Colonic mucosa (tissue), 4 donors: Measurements from ENCODE around the gene MORC1. TPM values are rescaled to one million over a fixed set of nuclear protein-coding genes. Genes with fewer than 3 reads are reported as not detected.

Experiments
- DNase-seq: peaks from one replicate; pipeline ENCODE4 v3.0.0-alpha.2; 2020
- H3K27ac ChIP-seq: fragments of 200-600 bp; one replicate; pipeline ENCODE4 v1.8.0; 2021
- H3K27me3 ChIP-seq: fragments of 200-600 bp; one replicate; pipeline ENCODE4 v1.8.0; 2021
- H3K36me3 ChIP-seq: fragments of 200-600 bp; one replicate; pipeline ENCODE4 v1.8.0; 2021
- H3K4me1 ChIP-seq: fragments of 200-600 bp; one replicate; pipeline ENCODE4 v1.8.0; 2021; ENCODE audit warnings: mild to moderate bottlenecking
- H3K4me3 ChIP-seq: fragments of 200-600 bp; one replicate; pipeline ENCODE4 v1.8.0; 2021
- H3K9ac ChIP-seq, 2 donors: one replicate each; pipeline ENCODE4 v1.7.0; 2013; ENCODE audit warnings: control low read depth in 2 of 2, low read depth in 2 of 2, low read length in 2 of 2
- H3K9me3 ChIP-seq: fragments of 200-600 bp; one replicate; pipeline ENCODE4 v1.8.0; 2021
- intact Hi-C: fragments of 100-400 bp; cut with DNase I; formaldehyde crosslinking; loops from one replicate; pipeline ENCODE4 v1.14.1; 2022
- total RNA-seq, 2 donors: library from RNA; stranded (reverse); fragmentation: NEBNext Ultra II Directional in 1 of 2; extraction: Animal tissue kit (Norgen Biotek cat#: 25700) in 1 of 2; gene quantifications; one replicate each; pipeline ENCODE4 v1.2.1, GENCODE V29; 2021
- TF ChIP-seq, protein P1 (sequence below): fragments of 200-600 bp; IDR thresholded peaks from one replicate; pipeline ENCODE4 v1.8.0; 2022; ENCODE audit warnings: antibody characterized with exemption, mild to moderate bottlenecking
- donor health status: healthy.
- donor health status: DM: no; HTN: no; CAD: no.
- donor health status: DM: no; HTN: no; CAD: no.

MORC1 gene
- total RNA-seq, 2 donors from 2014 or later: not detected

DNA sequence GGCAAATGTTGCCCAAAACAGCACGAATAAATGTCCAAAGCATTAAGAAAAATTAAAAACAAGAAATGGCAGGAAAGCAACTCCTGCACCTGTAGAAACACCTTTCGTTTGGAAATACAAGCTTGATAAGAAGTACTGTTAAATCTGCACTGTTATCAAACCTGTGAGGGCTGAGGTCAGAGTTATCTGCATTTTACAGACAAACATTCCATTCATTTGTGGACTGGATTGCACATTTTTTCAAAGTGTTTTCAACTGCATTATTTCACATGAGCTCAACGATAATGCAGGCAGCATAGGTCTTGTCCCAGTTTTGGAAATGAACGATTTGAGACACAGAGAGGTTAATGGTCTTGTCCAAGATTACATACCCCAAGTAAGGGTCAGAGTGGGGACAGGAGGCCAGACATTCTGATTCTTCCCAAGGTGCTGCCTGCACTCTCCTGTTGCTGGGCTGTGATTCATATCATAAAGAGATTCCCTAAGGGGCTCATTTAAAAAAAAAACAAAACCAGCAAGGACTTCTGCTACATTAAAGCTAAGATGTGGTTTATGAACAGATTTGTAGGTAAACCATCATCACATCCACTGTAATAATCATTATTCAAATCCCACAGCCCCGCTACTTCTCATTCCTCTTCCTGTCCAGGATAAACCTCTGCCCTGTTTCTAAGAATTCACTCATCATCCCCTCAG lies 177.2 kb downstream of the MORC1 start:
- TF ChIP-seq, protein P1, sequence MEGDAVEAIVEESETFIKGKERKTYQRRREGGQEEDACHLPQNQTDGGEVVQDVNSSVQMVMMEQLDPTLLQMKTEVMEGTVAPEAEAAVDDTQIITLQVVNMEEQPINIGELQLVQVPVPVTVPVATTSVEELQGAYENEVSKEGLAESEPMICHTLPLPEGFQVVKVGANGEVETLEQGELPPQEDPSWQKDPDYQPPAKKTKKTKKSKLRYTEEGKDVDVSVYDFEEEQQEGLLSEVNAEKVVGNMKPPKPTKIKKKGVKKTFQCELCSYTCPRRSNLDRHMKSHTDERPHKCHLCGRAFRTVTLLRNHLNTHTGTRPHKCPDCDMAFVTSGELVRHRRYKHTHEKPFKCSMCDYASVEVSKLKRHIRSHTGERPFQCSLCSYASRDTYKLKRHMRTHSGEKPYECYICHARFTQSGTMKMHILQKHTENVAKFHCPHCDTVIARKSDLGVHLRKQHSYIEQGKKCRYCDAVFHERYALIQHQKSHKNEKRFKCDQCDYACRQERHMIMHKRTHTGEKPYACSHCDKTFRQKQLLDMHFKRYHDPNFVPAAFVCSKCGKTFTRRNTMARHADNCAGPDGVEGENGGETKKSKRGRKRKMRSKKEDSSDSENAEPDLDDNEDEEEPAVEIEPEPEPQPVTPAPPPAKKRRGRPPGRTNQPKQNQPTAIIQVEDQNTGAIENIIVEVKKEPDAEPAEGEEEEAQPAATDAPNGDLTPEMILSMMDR: no peak
- H3K36me3 ChIP-seq: no peaks in the 10 kb centered on the region
- H3K9me3 ChIP-seq: no peaks in the 10 kb centered on the region
- H3K4me3 ChIP-seq: no peak overlapping the region
- H3K27ac ChIP-seq: no peak overlapping the region
- H3K9ac ChIP-seq: no peak overlapping the region
- no peaks in the 10 kb centered on the region for H3K27me3 ChIP-seq
- intact Hi-C loops: no loop called here
- H3K4me1 ChIP-seq: no peaks in the 10 kb centered on the region
- DNase-seq: no peak

DNA sequence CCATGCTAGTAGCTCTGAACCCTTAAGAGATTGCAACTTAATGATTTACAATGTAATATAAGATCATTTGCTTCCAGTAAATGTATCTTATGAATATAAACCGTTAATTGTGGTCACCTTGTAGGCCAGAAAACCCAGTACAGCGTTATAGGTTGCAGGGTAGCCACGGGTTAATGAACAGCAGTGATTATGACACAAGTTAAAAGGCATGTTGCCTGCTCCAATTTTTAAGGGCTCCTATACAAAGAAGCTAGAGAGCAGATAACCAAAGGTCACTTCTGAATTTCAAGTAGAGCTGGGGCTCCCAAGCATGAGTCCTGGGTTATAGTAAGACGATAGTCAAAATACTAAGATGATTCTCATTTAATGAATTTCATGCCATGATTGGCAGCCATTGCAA lies 177.8 kb downstream of the MORC1 start:
- TF ChIP-seq, protein P1: no peak
- Histone ChIP-seq H3K27ac (no peak overlapping the region), H3K9me3 (no peaks in the 10 kb centered on the region), H3K9ac (no peak overlapping the region), H3K36me3 (no peaks in the 10 kb centered on the region), H3K27me3 (no peaks in the 10 kb centered on the region), H3K4me1 (no peaks in the 10 kb centered on the region), H3K4me3 (no peak overlapping the region)
- no peak for DNase-seq
- intact Hi-C loops: no loop called here

DNA sequence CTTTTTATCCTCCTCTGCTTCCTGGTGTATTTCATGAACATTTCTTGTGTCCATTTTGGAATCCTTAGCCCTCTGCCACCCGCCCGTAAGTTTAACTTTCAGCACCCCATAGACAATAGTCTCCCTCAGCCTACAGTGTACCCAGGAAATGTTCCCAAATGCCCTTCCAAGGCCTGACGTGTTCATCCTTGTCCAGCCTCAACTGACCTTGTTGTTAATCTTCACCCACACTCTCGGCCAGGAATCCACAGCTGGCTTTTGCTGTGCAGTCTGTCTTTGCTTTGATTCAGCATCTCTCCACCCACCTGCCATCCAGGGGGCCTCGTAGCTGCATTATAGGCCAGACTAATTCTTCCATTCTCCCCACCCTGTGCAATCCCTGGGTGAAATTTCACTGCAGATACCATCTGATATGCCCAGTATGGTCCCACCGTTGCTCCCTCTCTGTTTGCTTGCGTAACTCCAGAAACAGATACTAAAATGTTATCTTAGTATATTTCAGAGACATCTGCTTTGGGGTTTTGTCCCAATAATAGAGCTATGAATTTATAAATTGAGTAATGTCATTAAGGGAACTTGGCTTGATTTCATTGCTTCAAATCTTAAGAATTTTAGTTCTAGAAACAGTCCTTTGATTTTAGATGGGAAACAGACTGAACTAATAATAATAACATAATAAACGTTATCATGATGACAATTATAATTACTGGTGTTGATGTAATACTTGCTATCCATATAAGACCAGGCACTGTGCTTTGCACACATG lies 180.8 kb downstream of the MORC1 start:
- DNase-seq: no peak
- Histone ChIP-seq H3K9ac (no peak overlapping the region), H3K36me3 (no peaks in the 10 kb centered on the region), H3K27ac (no peak overlapping the region), H3K4me1 (no peaks in the 10 kb centered on the region), H3K9me3 (no peaks in the 10 kb centered on the region), H3K4me3 (no peak overlapping the region), H3K27me3 (no peaks in the 10 kb centered on the region)
- TF ChIP-seq, protein P1: no peak
- intact Hi-C loops: no loop called here

DNA sequence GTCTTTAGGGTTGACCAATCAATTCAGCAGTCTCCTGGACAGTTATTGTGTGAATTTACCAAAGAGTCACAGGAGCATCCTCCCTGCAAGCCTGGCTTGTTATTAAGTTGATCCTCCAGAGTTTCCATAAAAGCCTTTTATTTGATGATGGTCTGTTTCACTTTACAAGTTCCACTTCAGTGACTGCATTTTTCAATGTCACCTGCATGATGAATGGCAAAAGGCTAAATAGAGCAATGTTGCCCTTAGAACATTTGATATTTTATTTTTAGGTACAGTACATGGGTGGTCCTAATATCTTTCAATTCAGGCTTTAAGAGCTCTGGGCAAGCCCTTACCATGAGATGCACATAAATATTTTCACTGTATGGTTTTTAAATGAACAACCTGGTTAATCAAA lies 186.9 kb downstream of the MORC1 start:
- H3K9ac ChIP-seq: no peak overlapping the region
- DNase-seq: no peak
- no peak overlapping the region for H3K4me3 ChIP-seq
- H3K27me3 ChIP-seq: no peaks in the 10 kb centered on the region
- H3K36me3 ChIP-seq: no peaks in the 10 kb centered on the region
- no peaks in the 10 kb centered on the region for H3K9me3 ChIP-seq
- intact Hi-C loops: no loop called here
- TF ChIP-seq, protein P1: no peak
- H3K27ac ChIP-seq: no peak overlapping the region
- H3K4me1 ChIP-seq: no peaks in the 10 kb centered on the region

DNA sequence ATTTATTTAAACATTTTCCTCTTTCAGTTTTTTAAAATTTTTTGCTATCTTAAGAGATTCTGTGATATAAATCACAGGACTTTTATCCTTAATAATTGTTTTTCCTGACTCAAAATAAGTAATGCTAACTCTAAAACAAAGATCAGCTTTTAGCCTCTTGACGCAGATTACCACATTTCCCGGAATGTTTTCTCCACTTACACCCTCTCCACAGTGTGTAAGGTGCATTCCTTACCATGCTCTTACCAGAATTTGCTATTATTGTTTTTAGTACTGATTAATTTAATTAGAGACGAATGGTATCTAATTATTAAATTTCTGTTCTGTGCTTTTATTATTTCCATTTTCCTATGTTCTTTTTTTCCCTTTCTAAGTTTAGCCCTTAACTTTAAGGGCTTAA lies 199.1 kb downstream of the MORC1 start:
- Histone ChIP-seq H3K27me3 (no peaks in the 10 kb centered on the region), H3K9ac (no peak overlapping the region), H3K27ac (no peak overlapping the region), H3K9me3 (no peaks in the 10 kb centered on the region), H3K36me3 (no peaks in the 10 kb centered on the region), H3K4me1 (no peaks in the 10 kb centered on the region), H3K4me3 (no peak overlapping the region)
- TF ChIP-seq, protein P1: no peak
- no peak for DNase-seq
- intact Hi-C loops: loop anchor here (10.0 kb wide), 1 partner anchor 424 kb away; no protein-coding TSS in a partner anchor
